Transverse colon (tissue), 4 donors: Measurements from ENCODE around the gene TSTD1. TPM values are rescaled to one million over a fixed set of nuclear protein-coding genes. Genes with fewer than 3 reads are reported as not detected.
"Not testable (repeated sequence)": the region's sequence is repeated elsewhere in the genome, so short reads cannot be mapped to it uniquely, and the experiment has no call there.

Source experiments
- DNase-seq: peaks from one replicate; pipeline ENCODE4 v3.0.0-alpha.2; 2019
- H3K27ac ChIP-seq, 4 donors: fragments of 200-600 bp; sonication (generic); 2 replicates each; pipeline ENCODE4 v1.5.1; 2016 to 2018; ENCODE audit warnings: inconsistent platforms in 4 of 4
- H3K27me3 ChIP-seq: fragments of 200-600 bp; sonication (generic); 2 replicates; pipeline ENCODE4 v1.5.1; 2017; ENCODE audit warnings: inconsistent platforms
- H3K36me3 ChIP-seq, 4 donors: fragments of 200-600 bp; sonication (generic); 2 replicates each; pipeline ENCODE4 v1.5.1; 2017 to 2019; ENCODE audit warnings: inconsistent platforms in 4 of 4
- H3K4me1 ChIP-seq, 4 donors: fragments of 200-600 bp; sonication (generic); 2 replicates each; pipeline ENCODE4 v1.5.1; 2017 to 2020; ENCODE audit warnings: inconsistent platforms in 4 of 4
- H3K4me3 ChIP-seq, 4 donors: fragments of 200-600 bp; sonication (generic); 1 replicate in 1 of 4; 2 replicates in 3 of 4; pipeline versions ENCODE4 v1.5.1 to v1.6.1; 2017 to 2019; ENCODE audit warnings: inconsistent platforms in 4 of 4
- H3K9me3 ChIP-seq, 2 donors: fragments of 200-600 bp; sonication (generic); 2 replicates each; pipeline ENCODE4 v1.5.1; 2017 to 2019; ENCODE audit warnings: inconsistent platforms in 2 of 2
- CTCF ChIP-seq, 5 experiments: fragments of 200-600 bp in 3 of 5; fragments of 450-650 bp in 2 of 5; sonication (generic) in 3 of 5; IDR thresholded peaks; 1 replicate in 2 of 5; 2 replicates in 3 of 5; pipeline ENCODE4 v1.5.1; 2016 to 2017; ENCODE audit warnings: antibody characterized with exemption in 5 of 5, inconsistent platforms in 3 of 5, mild to moderate bottlenecking in 2 of 5, moderate library complexity in 1 of 5
- EP300 ChIP-seq: sonication (generic); formaldehyde crosslinking; IDR thresholded peaks from one replicate; pipeline ENCODE4 v1.6.1; 2017; ENCODE audit warnings: antibody characterized with exemption, low read depth
- POLR2A ChIP-seq: fragments of 450-650 bp; IDR thresholded peaks from one replicate; pipeline ENCODE4 v1.6.1; 2016; ENCODE audit warnings: antibody characterized with exemption, mild to moderate bottlenecking, moderate library complexity
- POLR2AphosphoS5 ChIP-seq, 3 donors: sonication (generic); formaldehyde crosslinking; IDR thresholded peaks; one replicate each; pipeline ENCODE4 v1.6.1; 2016; ENCODE audit warnings: antibody characterized with exemption in 3 of 3
- WGBS, 2 donors: methylation state at CpG; one replicate each; pipeline ENCODE4 v1.1.5; 2018; ENCODE audit warnings: low coverage in 1 of 2; 5-methylcytosine and 5-hydroxymethylcytosine counted together
- in situ Hi-C, 4 donors: fragments of 200-750 bp; cut with MboI; loops; one replicate each; pipeline versions ENCODE4 v1.15.0 to v1.15.1; 2017; ENCODE audit warnings: low sequenced_read_pairs in 3 of 4, low pct_ligation_motif_present in 1 of 4, low pct_unique_long_range_greater_than_20kb in 1 of 4
- intact Hi-C: fragments of 100-400 bp; cut with DNase I; formaldehyde crosslinking; loops from one replicate; pipeline ENCODE4 v1.15.1; 2023; ENCODE audit warnings: low total_unique reads
- total RNA-seq, 4 donors: library from RNA; depleted of rRNA; stranded (reverse); fragments of >200 nt; gene quantifications; one replicate each; pipeline ENCODE4 v1.1.0, GENCODE V29; 2016

TSTD1 gene
- total RNA-seq, 4 donors from 2014 or later, result 104 to 224 (median 191) TPM

GRCh38 chr1:161017756-161018630 is 20.8 kb downstream of the TSTD1 start:
- 85 to 100% methylated on average over 2 to 5 of the region's 5 CpGs for WGBS, 2 donors
- in situ Hi-C loops (no loop called here), intact Hi-C loops (no loop called here)
- no peak overlapping the region for H3K4me3 ChIP-seq
- H3K27me3 ChIP-seq, result no peaks in the 10 kb centered on the region
- no peaks in the 10 kb centered on the region for H3K36me3 ChIP-seq
- peak overlapping the region; percentile 37 to 90 (median 86) for H3K27ac ChIP-seq
- peaks cover 13 to 57% (median 42%) of the 10 kb centered on the region in 4 donors for H3K4me1 ChIP-seq
- no peaks in the 10 kb centered on the region for H3K9me3 ChIP-seq
- TF ChIP-seq POLR2AphosphoS5 (IDR thresholded peaks at IDR 0.05), result no peak
- no peak for DNase-seq

- H3K9me3 ChIP-seq, H3K27me3 ChIP-seq, intact Hi-C loops, DNase-seq, in situ Hi-C loops, H3K36me3 ChIP-seq, H3K4me3 ChIP-seq: not testable (repeated sequence)
- 79 to 93% methylated on average over 5 to 7 of the region's 7 CpGs for WGBS, 2 donors
- peaks cover 18 to 63% (median 44%) of the 10 kb centered on the region in 4 donors for H3K4me1 ChIP-seq
- H3K27ac ChIP-seq, result peak overlapping the region in 1 of 4 donors; percentile 89
Measured at GRCh38 chr1:161017181-161017580, 21.6 kb downstream of the TSTD1 start.

GRCh38 chr1:161016683-161017082 is 22.1 kb downstream of the TSTD1 start:
- intact Hi-C loops, DNase-seq, in situ Hi-C loops, H3K36me3 ChIP-seq, H3K9me3 ChIP-seq, H3K4me3 ChIP-seq, H3K27me3 ChIP-seq: not testable (repeated sequence)
- Histone ChIP-seq H3K4me1 (peaks cover 18 to 59% (median 42%) of the 10 kb centered on the region in 4 donors), H3K27ac (peak overlapping the region in 3 of 4 donors; percentile 31 to 92 (median 89))
- 45% methylated on average over 1 of the region's 1 CpG; no CpG with 5 or more reads in 1 of the 2 donors for WGBS, 2 donors

- intact Hi-C loops, result no loop called here
- WGBS, 2 donors, result 16 to 31% methylated on average over 2 to 15 of the region's 15 CpGs
- H3K36me3 ChIP-seq, result no peaks in the 10 kb centered on the region
- no peaks in the 10 kb centered on the region for H3K27me3 ChIP-seq
- peak; percentile 93 for DNase-seq
- peak overlapping the region; percentile 86 to 92 (median 90) for H3K27ac ChIP-seq
- TF ChIP-seq POLR2A (peak; percentile 64), CTCF (IDR thresholded peaks at IDR 0.05) (no peak), POLR2AphosphoS5 (IDR thresholded peaks at IDR 0.05) (peak; percentile 67 to 92 (median 87)), EP300 (peak; percentile 71)
- in situ Hi-C loops, result no loop called here
- peak overlapping the region in 2 of 4 donors; percentile 1 to 28 for H3K4me3 ChIP-seq
- H3K9me3 ChIP-seq, result no peaks in the 10 kb centered on the region
- peaks cover 18 to 42% (median 26%) of the 10 kb centered on the region in 4 donors for H3K4me1 ChIP-seq
Measured at GRCh38 chr1:161013488-161014230, 25.1 kb downstream of the TSTD1 start.

GRCh38 chr1:161013131-161013487 is 25.7 kb downstream of the TSTD1 start:
- peaks cover 13 to 37% (median 24%) of the 10 kb centered on the region in 4 donors for H3K4me1 ChIP-seq
- no peaks in the 10 kb centered on the region for H3K9me3 ChIP-seq
- H3K4me3 ChIP-seq, result peak overlapping the region in 1 of 4 donors; percentile 28
- in situ Hi-C loops (no loop called here), intact Hi-C loops (no loop called here)
- no peak for TF ChIP-seq CTCF (IDR thresholded peaks at IDR 0.05)
- no peaks in the 10 kb centered on the region for H3K27me3 ChIP-seq
- peak overlapping the region; percentile 86 to 92 (median 90) for H3K27ac ChIP-seq
- no peak for DNase-seq
- H3K36me3 ChIP-seq, result no peaks in the 10 kb centered on the region
